ENCODE results near the gene TICAM1.

DNA sequence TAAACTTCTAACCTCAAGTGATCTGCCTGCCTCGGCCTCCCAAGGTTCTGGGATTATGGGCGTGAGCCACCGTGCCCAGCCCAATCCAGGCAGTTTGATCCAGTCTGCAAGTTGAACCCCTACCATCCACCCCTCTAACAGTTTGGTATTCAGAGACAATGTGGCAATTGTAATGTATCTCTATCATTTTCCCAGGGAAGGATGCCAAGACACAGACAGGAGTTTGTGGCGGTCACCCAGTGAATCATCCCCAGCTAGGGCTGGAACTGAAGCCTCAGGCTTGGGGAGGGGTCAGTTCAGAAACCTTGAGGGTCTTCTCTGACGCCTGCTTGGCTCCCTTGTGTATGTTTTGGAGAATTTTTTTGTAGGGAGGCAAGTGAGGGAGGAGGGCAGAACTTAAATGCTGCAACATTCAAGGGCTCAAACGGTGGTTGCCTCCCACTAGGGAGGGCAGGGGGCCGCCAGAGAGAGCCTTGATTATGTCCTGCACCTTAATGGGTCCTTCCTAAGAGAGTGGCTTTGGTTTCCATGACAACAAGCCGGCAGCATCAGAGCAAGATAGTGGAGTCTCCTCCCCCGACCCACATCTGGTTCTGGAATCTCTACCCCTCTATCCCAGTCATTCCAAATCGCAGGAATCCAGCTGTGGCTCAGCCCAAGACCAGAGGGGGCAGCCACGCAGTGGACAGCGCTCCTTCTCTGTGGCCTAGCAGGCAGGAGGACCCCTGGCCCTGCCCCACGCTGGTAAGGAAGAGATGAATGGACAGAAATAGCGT is 54.9 kb downstream of the TICAM1 start:
- TF ChIP-seq, protein P1, sequence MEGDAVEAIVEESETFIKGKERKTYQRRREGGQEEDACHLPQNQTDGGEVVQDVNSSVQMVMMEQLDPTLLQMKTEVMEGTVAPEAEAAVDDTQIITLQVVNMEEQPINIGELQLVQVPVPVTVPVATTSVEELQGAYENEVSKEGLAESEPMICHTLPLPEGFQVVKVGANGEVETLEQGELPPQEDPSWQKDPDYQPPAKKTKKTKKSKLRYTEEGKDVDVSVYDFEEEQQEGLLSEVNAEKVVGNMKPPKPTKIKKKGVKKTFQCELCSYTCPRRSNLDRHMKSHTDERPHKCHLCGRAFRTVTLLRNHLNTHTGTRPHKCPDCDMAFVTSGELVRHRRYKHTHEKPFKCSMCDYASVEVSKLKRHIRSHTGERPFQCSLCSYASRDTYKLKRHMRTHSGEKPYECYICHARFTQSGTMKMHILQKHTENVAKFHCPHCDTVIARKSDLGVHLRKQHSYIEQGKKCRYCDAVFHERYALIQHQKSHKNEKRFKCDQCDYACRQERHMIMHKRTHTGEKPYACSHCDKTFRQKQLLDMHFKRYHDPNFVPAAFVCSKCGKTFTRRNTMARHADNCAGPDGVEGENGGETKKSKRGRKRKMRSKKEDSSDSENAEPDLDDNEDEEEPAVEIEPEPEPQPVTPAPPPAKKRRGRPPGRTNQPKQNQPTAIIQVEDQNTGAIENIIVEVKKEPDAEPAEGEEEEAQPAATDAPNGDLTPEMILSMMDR (conservative IDR thresholded peaks at IDR 0.05; ENCODE audit: low read depth in 2 of 2), result no peak
- TF ChIP-seq POLR2AphosphoS5 (IDR thresholded peaks at IDR 0.05; ENCODE audit: low read depth), result no peak

All from GM23338 (cell line).